ENCODE data around the gene AIPL1. TPM values are rescaled to one million over a fixed set of nuclear protein-coding genes. Genes with fewer than 3 reads are reported as not detected.

AIPL1 gene
- total and polyA plus RNA-seq, 2 experiments from 2014 or later: 0.17 to 0.24 TPM

GRCh38 chr17:6435968-6436367, 1.0 kb upstream of the AIPL1 start:
- Histone ChIP-seq H4K20me1 (replicated peaks; ENCODE audit: insufficient read depth) (no peaks in the 10 kb centered on the region), H3K27ac (ENCODE audit: low read depth) (no peak overlapping the region), H3K79me2 (replicated peaks; ENCODE audit: insufficient read depth) (no peaks in the 10 kb centered on the region), H3K27me3 (ENCODE audit: insufficient read depth) (no peaks in the 10 kb centered on the region), H2AFZ (peak overlapping the region; percentile 89), H3K9me2 (ENCODE audit: insufficient read depth) (0 out of 2 replicates have a peak, but pooled peaks cover 3% of the 10 kb centered on the region), H3K4me1 (ENCODE audit: insufficient read depth) (peaks cover 24% of the 10 kb centered on the region), H3K4me3 (no peak overlapping the region), H3K36me3 (ENCODE audit: insufficient read depth) (0 out of 2 replicates have a peak, but pooled peaks cover under 1% of the 10 kb centered on the region), H3K4me2 (no peak overlapping the region), H3F3A (replicated peaks; ENCODE audit: low read depth) (no peaks in the 10 kb centered on the region)
- Mint-ChIP-seq H3K36me3 (ENCODE audit: low read depth) (peaks cover 5% of the 10 kb centered on the region; the same call in 2 of the 3 replicates), H3K27ac (no peak overlapping the region), H3K9me3 (peaks cover 8% of the 10 kb centered on the region), H3K27me3 (ENCODE audit: insufficient read depth, low read depth, poor library complexity) (peaks cover 8% of the 10 kb centered on the region), H3K4me1 (peaks cover 41% of the 10 kb centered on the region), H3K4me3 (no peak overlapping the region)
- ATAC-seq (peak; percentile 96), DNase-seq (ENCODE audit: low spot score) (peak; percentile 92)
- TF ChIP-seq JUNB (IDR thresholded peaks at IDR 0.05; ENCODE audit: unreplicated experiment) (no peak), CTCF (conservative IDR thresholded peaks at IDR 0.05; ENCODE audit: low read depth in 2 of 2) (peak; percentile 74 to 91)

GRCh38 chr17:6430769-6431168, 4.2 kb downstream of the AIPL1 start:
- H3K27ac ChIP-seq (ENCODE audit: low read depth): no peak overlapping the region
- Mint-ChIP-seq H3K4me3 (no peak overlapping the region), H3K4me1 (peaks cover 5% of the 10 kb centered on the region), H3K36me3 (ENCODE audit: low read depth) (peaks cover 13% of the 10 kb centered on the region; the same call in 2 of the 3 replicates), H3K9me3 (peaks cover 20% of the 10 kb centered on the region), H3K27me3 (ENCODE audit: insufficient read depth, low read depth, poor library complexity) (peaks cover 6% of the 10 kb centered on the region), H3K27ac (no peak overlapping the region)
- no peaks in the 10 kb centered on the region for H3F3A ChIP-seq (replicated peaks; ENCODE audit: low read depth)
- no peaks in the 10 kb centered on the region for H3K27me3 ChIP-seq (ENCODE audit: insufficient read depth)
- no peaks in the 10 kb centered on the region; the same call in 1 of the 2 replicates for H3K4me1 ChIP-seq (ENCODE audit: insufficient read depth)
- H2AFZ ChIP-seq: no peak overlapping the region
- no peak overlapping the region for H3K4me3 ChIP-seq
- H3K9me2 ChIP-seq (ENCODE audit: insufficient read depth): no peaks in the 10 kb centered on the region
- ATAC-seq (no peak), DNase-seq (ENCODE audit: low spot score) (no peak)
- H3K79me2 ChIP-seq (replicated peaks; ENCODE audit: insufficient read depth): no peaks in the 10 kb centered on the region
- H3K4me2 ChIP-seq: no peak overlapping the region
- TF ChIP-seq CTCF (conservative IDR thresholded peaks at IDR 0.05; ENCODE audit: low read depth in 2 of 2) (peak; percentile 28 to 59), REST (IDR thresholded peaks at IDR 0.05; ENCODE audit: unreplicated experiment) (no peak), NANOG (IDR thresholded peaks at IDR 0.05; ENCODE audit: borderline replicate concordance) (no peak)
- H3K36me3 ChIP-seq (ENCODE audit: insufficient read depth): 0 out of 2 replicates have a peak, but pooled peaks cover 3% of the 10 kb centered on the region
- H4K20me1 ChIP-seq (replicated peaks; ENCODE audit: insufficient read depth): no peaks in the 10 kb centered on the region
